ENCODE measurements around the gene PHF10.

GRCh38 chr6:169714595-169714994 lies 9.7 kb downstream of the PHF10 start:
- TF ChIP-seq POLR2A (IDR thresholded peaks at IDR 0.05): no peak
- TF ChIP-seq POLR2AphosphoS5 (IDR thresholded peaks at IDR 0.05): no peak
